K562 (cell line): ENCODE data around the gene GBP6. TPM values are rescaled to one million over a fixed set of nuclear protein-coding genes. Genes with fewer than 3 reads are reported as not detected.

Experiments
- ATAC-seq: fragments of 200-7000 bp; cut with Tn5 transposase; 3 replicates; pipeline ENCODE4 v1.9.1; 2020; ENCODE audit warnings: moderate library complexity
- BruUV-seq: library from RNA; stranded (reverse); fragments of 400-500 nt; replicated peaks from 2 replicates; lab custom pipeline; 2021; lab: Mats Ljungman, UMichigan
- CTCF ChIA-PET: fragments of 300-600 bp; formaldehyde crosslinking; extraction: SDS; loops from one replicate; lab custom pipeline; 2021; ENCODE audit warnings: low intra/inter-chr PET ratio; lab: Yijun Ruan, JAX
- POLR2A ChIA-PET: fragments of 300-600, 350-650 bp; sonication (Branson Sonifier 250); formaldehyde crosslinking; extraction: SDS; loops from one replicate; lab custom pipeline; 2021; ENCODE audit warnings: antibody characterized with exemption, inconsistent platforms; lab: Yijun Ruan, JAX
- DNase-seq, 4 experiments: peaks; one replicate each; pipeline versions ENCODE4 v3.0.0 to v3.0.0-alpha.2; 2011 to 2018; ENCODE audit warnings: low spot score in 3 of 4, mixed read lengths in 3 of 4; ENCODE audit errors: extremely low read depth in 1 of 4
- FAIRE-seq: peaks from 2 replicates; lab custom pipeline; 2011; peaks lifted over from hg19 to GRCh38; lab: Jason Lieb, UNC
- H2AFZ ChIP-seq: 2 replicates; pipeline ENCODE4 v1.6.0; 2011; ENCODE audit warnings: low read depth, low read length, control low read depth, inconsistent platforms
- H3K27ac ChIP-seq: fragments of 200-600 bp; 3 replicates; pipeline ENCODE4 v1.8.0; 2011; ENCODE audit warnings: low read depth, mild to moderate bottlenecking, control low read depth, inconsistent platforms, low read length, moderate library complexity, mixed read lengths; ENCODE audit errors: extremely low read depth
- H3K27me3 ChIP-seq, 2 experiments: fragments of 300-600 bp in 1 of 2; 2 replicates in 1 of 2; 3 replicates in 1 of 2; pipeline versions ENCODE4 v1.6.0 to v1.8.0; 2011; ENCODE audit warnings: inconsistent platforms in 2 of 2, low read length in 2 of 2, mild to moderate bottlenecking in 1 of 2, mixed read lengths in 1 of 2, moderate library complexity in 1 of 2; ENCODE audit not compliant: control insufficient read depth in 2 of 2, insufficient read depth in 2 of 2
- H3K36me3 ChIP-seq: fragments of 300-600 bp; 3 replicates; pipeline ENCODE4 v1.8.0; 2011; ENCODE audit warnings: mild to moderate bottlenecking, low read length, inconsistent platforms; ENCODE audit not compliant: control insufficient read depth, insufficient read depth
- H3K4me1 ChIP-seq, 2 experiments: fragments of 200-600 bp in 1 of 2; replicated peaks in 1 of 2; 2 replicates in 1 of 2; 3 replicates in 1 of 2; pipeline versions ENCODE4 v1.5.1 to v1.8.0; 2011; ENCODE audit warnings: inconsistent platforms in 2 of 2, low read length in 2 of 2, mild to moderate bottlenecking in 1 of 2, mixed read lengths in 1 of 2, moderate library complexity in 1 of 2; ENCODE audit not compliant: control insufficient read depth in 2 of 2, insufficient read depth in 2 of 2
- H3K4me2 ChIP-seq: 2 replicates; pipeline ENCODE4 v1.6.1; 2011; ENCODE audit warnings: low read length, control low read depth, inconsistent platforms, mixed read lengths; ENCODE audit not compliant: insufficient read depth
- H3K4me3 ChIP-seq: fragments of 200-600 bp; sonication (generic), shearing (Covaris generic); 2 replicates; pipeline ENCODE4 v1.5.1; 2016; ENCODE audit warnings: control low read depth, inconsistent platforms
- H3K79me2 ChIP-seq: fragments of 200-600 bp; 3 replicates; pipeline ENCODE4 v1.8.0; 2011; ENCODE audit warnings: low read length, inconsistent platforms; ENCODE audit not compliant: control insufficient read depth, insufficient read depth
- H3K9ac ChIP-seq, 2 experiments: 2 replicates each; pipeline versions ENCODE4 v1.6.0 to v1.6.1; 2011; ENCODE audit warnings: low read depth in 2 of 2, low read length in 2 of 2, control low read depth in 1 of 2, inconsistent platforms in 1 of 2, mild to moderate bottlenecking in 1 of 2, mixed read lengths in 1 of 2; ENCODE audit not compliant: insufficient read depth in 1 of 2
- H3K9me1 ChIP-seq: one replicate; pipeline ENCODE4 v1.6.0; 2011; ENCODE audit warnings: inconsistent platforms, mild to moderate bottlenecking, low read length, moderate library complexity; ENCODE audit not compliant: control insufficient read depth, insufficient read depth
- H3K9me3 ChIP-seq: replicated peaks from 2 replicates; pipeline ENCODE4 v1.5.1; 2011; ENCODE audit warnings: low read depth, low read length, inconsistent platforms; ENCODE audit not compliant: control insufficient read depth, insufficient read depth
- H4K20me1 ChIP-seq: replicated peaks from 2 replicates; pipeline ENCODE4 v1.6.1; 2011; ENCODE audit warnings: low read length, inconsistent platforms, mixed read lengths; ENCODE audit not compliant: control insufficient read depth, insufficient read depth
- ETS2 ChIP-seq: IDR thresholded peaks from 2 replicates; pipeline ENCODE4 v1.6.1; 2016; ENCODE audit warnings: borderline replicate concordance, missing genetic modification characterization, mild to moderate bottlenecking, moderate library complexity, missing compliant biosample characterization; ENCODE audit not compliant: poor library complexity, severe bottlenecking
- LCOR ChIP-seq: sonication (generic); formaldehyde crosslinking; IDR thresholded peaks from 2 replicates; pipeline ENCODE4 v1.8.0; 2022; ENCODE audit warnings: mild to moderate bottlenecking, missing genetic modification reagents
- RFX7 ChIP-seq: fragments of 250-450 bp; sonication (Bioruptor Pico); IDR thresholded peaks from 2 replicates; pipeline ENCODE4 v1.5.1; 2021; ENCODE audit warnings: mild to moderate bottlenecking
- SP1 ChIP-seq: sonication (generic); formaldehyde crosslinking; IDR thresholded peaks from 2 replicates; pipeline ENCODE4 v1.8.1; 2022; ENCODE audit warnings: mild to moderate bottlenecking, missing genetic modification reagents
- SRF ChIP-seq, 2 experiments: fragments of 250-450, 450-650 bp in 1 of 2; sonication (Bioruptor Pico) in 1 of 2; sonication (generic) in 1 of 2; formaldehyde crosslinking; IDR thresholded peaks; 2 replicates each; pipeline versions ENCODE4 v1.5.0 to v1.5.1; 2020 to 2022; ENCODE audit warnings: mild to moderate bottlenecking in 1 of 2, missing genetic modification reagents in 1 of 2
- ZNF146 ChIP-seq: IDR thresholded peaks from one replicate; pipeline ENCODE4 v1.6.1; 2018; ENCODE audit warnings: missing compliant biosample characterization; ENCODE audit not compliant: unreplicated experiment
- in situ Hi-C: fragments of 300-500 bp; cut with MboI; formaldehyde crosslinking; loops from 4 replicates; pipeline ENCODE4 v1.15.0; 2018; ENCODE audit warnings: inconsistent platforms, mixed read lengths
- intact Hi-C: fragments of 100-400 bp; cut with micrococcal nuclease; formaldehyde crosslinking; loops from 2 replicates; pipeline ENCODE4 v1.14.2; 2022
- polyA plus RNA-seq, 8 experiments: library from polyadenylated mRNA; depleted of rRNA in 4 of 8; stranded (reverse) in 5 of 8; unstranded in 3 of 8; fragments of >200 nt; fragmentation: Nextera tagmentation in 2 of 8; fragmentation: Illumina TruSeq in 1 of 8; extraction: Ambion mirVana in 2 of 8; extraction: Trizol in 1 of 8; gene quantifications; 2 replicates each; pipeline versions ENCODE4 v1.2.1 to v1.2.3, GENCODE V29; 2011 to 2014; ENCODE audit warnings: inconsistent platforms in 1 of 8, missing spikeins in 1 of 8
- total RNA-seq, 7 experiments: library from RNA; depleted of rRNA in 6 of 7; stranded (reverse); fragments of >200 nt in 6 of 7; fragmentation: Illumina TruSeq in 2 of 7; extraction: Trizol in 2 of 7; gene quantifications; 2 replicates each; pipeline versions ENCODE4 v1.2.1 to v1.2.3, GENCODE V29; 2011 to 2021; ENCODE audit warnings: low replicate concordance in 1 of 7
- TF ChIP-seq, protein P1 (sequence below): fragments of 250-450 bp; sonication (Bioruptor Pico); IDR thresholded peaks from 2 replicates; pipeline ENCODE4 v1.4.0; 2020; ENCODE audit warnings: mild to moderate bottlenecking, moderate library complexity
- TF ChIP-seq, protein P2 (sequence below): sonication (generic); formaldehyde crosslinking; IDR thresholded peaks from 2 replicates; pipeline ENCODE4 v1.8.0; 2023; ENCODE audit warnings: mild to moderate bottlenecking, missing genetic modification reagents

The GBP6 gene
- total and polyA plus RNA-seq, 9 of the 15 experiments (the other 6 are each of a cell fraction or from before 2014, with no cell fraction given) = not detected

DNA sequence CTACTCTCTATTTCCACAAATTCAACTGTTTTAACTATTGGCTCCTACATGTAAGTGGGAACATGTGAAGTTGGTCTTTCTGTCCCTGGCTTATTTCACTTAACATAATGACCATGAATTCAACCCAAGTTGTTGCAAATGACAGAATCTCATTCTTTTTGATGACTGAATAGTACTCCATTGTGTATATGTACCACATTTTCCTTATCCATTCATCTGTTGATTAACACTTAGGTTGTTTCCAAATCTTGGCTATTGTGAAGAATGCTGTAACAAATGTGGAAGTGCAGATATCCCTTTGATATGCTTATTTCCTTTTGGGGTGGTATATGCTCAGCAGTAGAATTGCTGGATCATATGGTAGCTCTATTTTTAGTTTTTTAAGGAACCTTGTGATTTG lies 33.0 kb downstream of the GBP6 start:
- BruUV-seq = no TSS peak
- in situ Hi-C loops (no loop called here), intact Hi-C loops (no loop called here)
- Histone ChIP-seq H3K36me3 (no peaks in the 10 kb centered on the region), H3K4me2 (no peak overlapping the region), H3K27me3 (no peaks in the 10 kb centered on the region), H3K79me2 (no peaks in the 10 kb centered on the region), H3K9me3 (no peaks in the 10 kb centered on the region), H2AFZ (no peak overlapping the region), H3K4me1 (no peaks in the 10 kb centered on the region), H3K9ac (no peak overlapping the region), H3K4me3 (no peak overlapping the region), H3K9me1 (no peaks in the 10 kb centered on the region), H4K20me1 (no peaks in the 10 kb centered on the region), H3K27ac (no peak overlapping the region)
- CTCF ChIA-PET = no interaction called here
- POLR2A ChIA-PET = no interaction called here
- no peak for ATAC-seq
- no peak for FAIRE-seq
- TF ChIP-seq, protein P1, sequence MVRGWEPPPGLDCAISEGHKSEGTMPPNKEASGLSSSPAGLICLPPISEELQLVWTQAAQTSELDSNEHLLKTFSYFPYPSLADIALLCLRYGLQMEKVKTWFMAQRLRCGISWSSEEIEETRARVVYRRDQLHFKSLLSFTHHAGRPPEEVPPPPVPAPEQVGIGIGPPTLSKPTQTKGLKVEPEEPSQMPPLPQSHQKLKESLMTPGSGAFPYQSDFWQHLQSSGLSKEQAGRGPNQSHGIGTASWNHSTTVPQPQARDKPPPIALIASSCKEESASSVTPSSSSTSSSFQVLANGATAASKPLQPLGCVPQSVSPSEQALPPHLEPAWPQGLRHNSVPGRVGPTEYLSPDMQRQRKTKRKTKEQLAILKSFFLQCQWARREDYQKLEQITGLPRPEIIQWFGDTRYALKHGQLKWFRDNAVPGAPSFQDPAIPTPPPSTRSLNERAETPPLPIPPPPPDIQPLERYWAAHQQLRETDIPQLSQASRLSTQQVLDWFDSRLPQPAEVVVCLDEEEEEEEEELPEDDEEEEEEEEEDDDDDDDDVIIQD (CRISPR knock-in tag) = no peak
- TF ChIP-seq ZNF146 (peak; percentile 24), ETS2 (tag) (no peak), LCOR (CRISPR knock-in tag) (no peak), RFX7 (CRISPR knock-in tag) (no peak), SP1 (no peak), SRF (CRISPR knock-in tag; IDR thresholded peaks at IDR 0.05) (no peak)
- TF ChIP-seq, protein P2, sequence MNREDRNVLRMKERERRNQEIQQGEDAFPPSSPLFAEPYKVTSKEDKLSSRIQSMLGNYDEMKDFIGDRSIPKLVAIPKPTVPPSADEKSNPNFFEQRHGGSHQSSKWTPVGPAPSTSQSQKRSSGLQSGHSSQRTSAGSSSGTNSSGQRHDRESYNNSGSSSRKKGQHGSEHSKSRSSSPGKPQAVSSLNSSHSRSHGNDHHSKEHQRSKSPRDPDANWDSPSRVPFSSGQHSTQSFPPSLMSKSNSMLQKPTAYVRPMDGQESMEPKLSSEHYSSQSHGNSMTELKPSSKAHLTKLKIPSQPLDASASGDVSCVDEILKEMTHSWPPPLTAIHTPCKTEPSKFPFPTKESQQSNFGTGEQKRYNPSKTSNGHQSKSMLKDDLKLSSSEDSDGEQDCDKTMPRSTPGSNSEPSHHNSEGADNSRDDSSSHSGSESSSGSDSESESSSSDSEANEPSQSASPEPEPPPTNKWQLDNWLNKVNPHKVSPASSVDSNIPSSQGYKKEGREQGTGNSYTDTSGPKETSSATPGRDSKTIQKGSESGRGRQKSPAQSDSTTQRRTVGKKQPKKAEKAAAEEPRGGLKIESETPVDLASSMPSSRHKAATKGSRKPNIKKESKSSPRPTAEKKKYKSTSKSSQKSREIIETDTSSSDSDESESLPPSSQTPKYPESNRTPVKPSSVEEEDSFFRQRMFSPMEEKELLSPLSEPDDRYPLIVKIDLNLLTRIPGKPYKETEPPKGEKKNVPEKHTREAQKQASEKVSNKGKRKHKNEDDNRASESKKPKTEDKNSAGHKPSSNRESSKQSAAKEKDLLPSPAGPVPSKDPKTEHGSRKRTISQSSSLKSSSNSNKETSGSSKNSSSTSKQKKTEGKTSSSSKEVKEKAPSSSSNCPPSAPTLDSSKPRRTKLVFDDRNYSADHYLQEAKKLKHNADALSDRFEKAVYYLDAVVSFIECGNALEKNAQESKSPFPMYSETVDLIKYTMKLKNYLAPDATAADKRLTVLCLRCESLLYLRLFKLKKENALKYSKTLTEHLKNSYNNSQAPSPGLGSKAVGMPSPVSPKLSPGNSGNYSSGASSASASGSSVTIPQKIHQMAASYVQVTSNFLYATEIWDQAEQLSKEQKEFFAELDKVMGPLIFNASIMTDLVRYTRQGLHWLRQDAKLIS = no peak
- no peak for DNase-seq
